GM10266 (cell line): Measurements from ENCODE around the gene FFAR3.
"Not testable (repeated sequence)": the region's sequence is repeated elsewhere in the genome, so short reads cannot be mapped to it uniquely, and the experiment has no call there.

Experiments
- DNase-seq: peaks from one replicate; pipeline ENCODE4 v3.0.0; 2012; ENCODE audit errors: extremely low spot score
- TF ChIP-seq, protein P1 (sequence below): IDR thresholded peaks from 2 replicates; pipeline ENCODE4 v1.5.1; 2012; ENCODE audit warnings: mild to moderate bottlenecking, low read depth; ENCODE audit not compliant: control insufficient read depth, insufficient read depth; ENCODE audit errors: missing control alignments

Gene FFAR3

DNA sequence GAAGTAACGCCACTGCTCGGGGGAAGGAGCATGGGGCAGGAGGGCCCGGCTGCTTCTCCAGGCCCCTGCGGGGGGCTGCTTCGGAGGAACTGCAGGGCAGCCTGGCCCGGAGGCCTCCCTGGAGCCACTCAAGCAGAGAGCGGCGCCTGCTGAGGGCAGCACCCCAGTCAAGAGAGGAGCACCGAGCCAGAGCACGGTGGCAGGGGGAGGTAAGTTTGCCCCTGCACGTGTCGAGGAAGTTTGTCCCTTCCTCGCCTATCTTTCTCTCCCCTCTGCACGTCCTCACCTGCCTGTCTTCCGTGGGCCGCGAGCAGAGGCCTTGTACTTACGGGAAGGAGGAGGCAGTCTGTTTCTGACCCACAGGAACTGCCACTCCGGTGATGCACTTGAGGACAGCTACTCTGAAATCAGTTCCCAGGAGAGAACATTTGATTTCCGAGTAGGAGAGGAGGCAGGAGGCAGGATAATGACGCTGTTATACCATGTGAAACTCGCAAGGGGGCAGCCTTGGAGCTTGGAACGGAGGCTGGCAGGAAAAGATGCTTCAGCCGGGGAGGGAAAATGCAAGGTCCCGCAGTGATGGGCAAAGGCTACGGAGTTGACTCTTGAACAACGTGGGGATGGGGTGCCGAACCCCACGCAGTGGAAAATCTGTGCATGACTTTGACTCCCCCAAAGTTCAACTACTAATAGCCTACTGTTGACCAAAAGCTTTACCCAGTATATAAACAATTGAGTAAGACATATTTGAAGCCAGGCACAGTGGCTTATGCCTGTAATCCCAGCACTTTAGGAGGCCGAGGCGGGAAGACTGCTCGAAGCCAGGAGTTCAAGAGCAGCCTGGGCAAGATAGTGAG, 5.6 kb upstream of the FFAR3 start:
- TF ChIP-seq, protein P1, sequence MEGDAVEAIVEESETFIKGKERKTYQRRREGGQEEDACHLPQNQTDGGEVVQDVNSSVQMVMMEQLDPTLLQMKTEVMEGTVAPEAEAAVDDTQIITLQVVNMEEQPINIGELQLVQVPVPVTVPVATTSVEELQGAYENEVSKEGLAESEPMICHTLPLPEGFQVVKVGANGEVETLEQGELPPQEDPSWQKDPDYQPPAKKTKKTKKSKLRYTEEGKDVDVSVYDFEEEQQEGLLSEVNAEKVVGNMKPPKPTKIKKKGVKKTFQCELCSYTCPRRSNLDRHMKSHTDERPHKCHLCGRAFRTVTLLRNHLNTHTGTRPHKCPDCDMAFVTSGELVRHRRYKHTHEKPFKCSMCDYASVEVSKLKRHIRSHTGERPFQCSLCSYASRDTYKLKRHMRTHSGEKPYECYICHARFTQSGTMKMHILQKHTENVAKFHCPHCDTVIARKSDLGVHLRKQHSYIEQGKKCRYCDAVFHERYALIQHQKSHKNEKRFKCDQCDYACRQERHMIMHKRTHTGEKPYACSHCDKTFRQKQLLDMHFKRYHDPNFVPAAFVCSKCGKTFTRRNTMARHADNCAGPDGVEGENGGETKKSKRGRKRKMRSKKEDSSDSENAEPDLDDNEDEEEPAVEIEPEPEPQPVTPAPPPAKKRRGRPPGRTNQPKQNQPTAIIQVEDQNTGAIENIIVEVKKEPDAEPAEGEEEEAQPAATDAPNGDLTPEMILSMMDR, result peak; percentile 82
- peak; percentile 89 for DNase-seq

DNA sequence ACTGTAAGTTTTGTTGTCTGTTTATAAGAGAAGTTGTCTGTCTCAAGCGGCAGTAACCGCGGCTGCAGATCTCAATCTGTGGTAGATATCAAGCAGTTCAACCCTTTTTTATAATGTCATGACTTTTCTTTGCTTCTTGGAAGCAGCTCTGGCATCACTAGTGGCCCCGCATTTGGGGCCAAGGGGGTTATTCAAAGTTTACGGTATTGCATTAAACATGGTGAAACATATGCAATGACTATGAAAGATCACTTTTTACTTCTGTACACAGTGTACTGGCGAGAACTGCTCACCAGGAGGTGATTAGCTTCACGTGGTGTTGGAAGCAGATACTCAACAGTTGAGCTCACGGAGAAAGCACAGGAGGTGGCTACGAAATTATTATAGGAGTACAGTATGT, 4.6 kb upstream of the FFAR3 start:
- TF ChIP-seq, protein P1, result no peak
- no peak for DNase-seq

DNA sequence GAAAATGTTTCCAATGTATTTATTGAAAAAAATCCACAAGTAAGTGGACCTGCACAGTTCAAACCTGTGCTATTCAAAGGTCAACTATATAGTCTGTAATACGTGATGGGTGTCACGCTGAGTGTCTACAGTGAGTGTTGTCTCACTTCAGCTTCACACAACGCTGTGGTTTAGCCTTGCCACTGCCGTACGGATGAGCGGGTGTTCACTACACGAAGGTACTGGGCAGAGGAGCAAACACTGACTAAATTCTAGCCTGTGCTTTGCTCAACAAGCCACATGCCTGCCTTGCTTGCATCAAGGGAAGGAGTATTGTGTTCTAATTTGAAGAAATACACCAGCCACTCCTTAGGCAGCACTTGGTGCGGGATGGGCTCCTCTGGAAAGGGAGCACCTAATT, 3.4 kb upstream of the FFAR3 start:
- no peak for DNase-seq
- TF ChIP-seq, protein P1, result no peak

DNA sequence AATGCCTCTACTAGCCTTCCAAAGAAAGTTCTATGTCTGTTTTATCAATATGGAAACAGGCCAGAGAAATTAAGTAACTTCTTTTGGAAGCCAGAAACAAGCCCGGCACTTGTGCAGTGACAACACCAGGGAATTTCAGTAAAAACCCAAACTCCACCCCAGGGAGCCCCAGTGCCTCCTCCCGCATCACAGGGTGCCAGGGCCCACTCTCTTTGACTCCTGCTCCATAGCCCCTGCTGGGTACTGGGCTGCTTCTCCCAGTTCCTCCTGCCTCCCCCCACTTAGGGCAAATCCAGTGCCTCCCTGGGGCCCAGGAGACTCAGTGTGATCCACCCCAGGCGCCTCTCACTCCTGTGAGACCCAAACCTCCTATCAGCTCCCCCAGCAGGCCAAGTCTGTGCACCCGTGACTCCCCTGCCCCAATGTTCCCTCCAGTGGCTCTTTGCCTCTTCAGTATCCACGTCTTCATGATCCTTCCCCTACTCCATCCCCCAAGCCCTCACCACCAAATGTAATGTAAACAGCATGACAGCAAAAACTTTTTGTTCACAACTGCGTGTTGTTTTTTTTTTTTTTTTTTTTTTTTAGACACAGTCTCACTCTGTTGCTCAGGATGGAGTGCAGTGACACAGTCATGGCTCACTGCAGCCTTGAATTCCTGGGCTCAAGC, 2.3 kb upstream of the FFAR3 start:
- no peak for DNase-seq
- TF ChIP-seq, protein P1, result no peak

DNA sequence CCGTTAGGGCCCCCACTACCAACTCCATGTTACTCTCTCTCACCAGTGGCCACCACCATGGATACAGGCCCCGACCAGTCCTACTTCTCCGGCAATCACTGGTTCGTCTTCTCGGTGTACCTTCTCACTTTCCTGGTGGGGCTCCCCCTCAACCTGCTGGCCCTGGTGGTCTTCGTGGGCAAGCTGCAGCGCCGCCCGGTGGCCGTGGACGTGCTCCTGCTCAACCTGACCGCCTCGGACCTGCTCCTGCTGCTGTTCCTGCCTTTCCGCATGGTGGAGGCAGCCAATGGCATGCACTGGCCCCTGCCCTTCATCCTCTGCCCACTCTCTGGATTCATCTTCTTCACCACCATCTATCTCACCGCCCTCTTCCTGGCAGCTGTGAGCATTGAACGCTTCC, 574 bp downstream of the FFAR3 start:
- TF ChIP-seq, protein P1, result peak; percentile 5
- DNase-seq, result not testable (repeated sequence)

DNA sequence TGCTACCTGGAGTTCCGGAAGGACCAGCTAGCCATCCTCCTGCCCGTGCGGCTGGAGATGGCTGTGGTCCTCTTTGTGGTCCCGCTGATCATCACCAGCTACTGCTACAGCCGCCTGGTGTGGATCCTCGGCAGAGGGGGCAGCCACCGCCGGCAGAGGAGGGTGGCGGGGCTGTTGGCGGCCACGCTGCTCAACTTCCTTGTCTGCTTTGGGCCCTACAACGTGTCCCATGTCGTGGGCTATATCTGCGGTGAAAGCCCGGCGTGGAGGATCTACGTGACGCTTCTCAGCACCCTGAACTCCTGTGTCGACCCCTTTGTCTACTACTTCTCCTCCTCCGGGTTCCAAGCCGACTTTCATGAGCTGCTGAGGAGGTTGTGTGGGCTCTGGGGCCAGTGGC, 1.1 kb downstream of the FFAR3 start:
- DNase-seq, result not testable (repeated sequence)

DNA sequence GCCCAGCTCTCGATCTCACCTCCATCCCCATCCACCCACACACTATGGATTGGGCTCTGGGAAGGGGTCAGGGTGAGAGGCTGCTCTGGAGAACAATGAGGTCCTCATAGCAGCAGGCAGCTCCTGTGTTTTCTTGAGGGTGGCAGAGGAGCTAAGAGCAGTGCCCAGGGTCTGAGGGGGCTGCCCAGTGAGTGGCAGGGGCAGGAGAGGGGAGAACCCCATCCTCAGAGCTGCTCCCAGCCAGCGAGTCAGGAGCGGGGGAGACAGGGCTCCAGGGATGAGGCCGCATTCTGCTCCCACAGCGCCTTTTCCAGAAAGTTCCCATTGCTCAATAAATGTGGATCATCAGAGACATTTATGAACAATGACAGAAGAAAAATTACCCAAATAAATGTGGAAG, 1.8 kb downstream of the FFAR3 start:
- not testable (repeated sequence) for DNase-seq

DNA sequence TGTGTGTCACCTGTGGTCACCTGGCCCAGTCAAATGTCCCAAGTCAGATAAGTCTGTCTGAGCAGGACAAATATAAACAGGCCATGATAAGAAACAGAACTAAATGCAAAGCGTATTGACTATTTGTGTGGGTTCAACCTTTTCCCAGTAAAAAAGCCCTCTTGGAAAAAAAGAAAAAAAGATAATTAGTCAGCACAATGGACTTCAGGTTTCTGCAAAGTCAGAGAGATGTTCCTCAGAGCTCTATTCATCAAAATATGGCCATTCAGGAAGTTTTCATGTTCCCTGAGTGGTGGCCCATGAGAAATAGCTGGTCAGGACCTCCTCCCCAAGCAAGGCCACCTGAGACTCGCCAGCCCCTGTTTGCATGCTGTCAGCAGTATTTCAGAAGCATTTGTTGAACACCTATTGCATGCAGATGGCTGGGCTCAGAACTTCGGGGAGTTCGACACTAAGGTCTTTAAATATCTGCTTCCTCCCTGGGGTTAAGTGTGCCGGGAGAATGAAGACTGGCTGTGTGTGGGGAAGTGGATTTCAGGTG, 2.7 kb downstream of the FFAR3 start:
- TF ChIP-seq, protein P1, result no peak
- no peak for DNase-seq
